Glutamatergic neuron (in vitro differentiated cells): ENCODE data around the gene CLIP2. TPM values are rescaled to one million over a fixed set of nuclear protein-coding genes. Genes with fewer than 3 reads are reported as not detected.
A peak's percentile ranks its signal among the peaks of the same experiment; 100 is the strongest.

Experiments
- DNase-seq: peaks from one replicate; pipeline ENCODE4 v3.0.0; 2022
- H3K27ac Mint-ChIP-seq: one replicate; pipeline ENCODE4 v1.8.0; 2020; ENCODE audit warnings: mild to moderate bottlenecking, mixed read lengths, inconsistent platforms; ENCODE audit not compliant: unreplicated experiment
- H3K27me3 Mint-ChIP-seq: one replicate; pipeline ENCODE4 v1.8.0; 2020; ENCODE audit warnings: mild to moderate bottlenecking, moderate library complexity, mixed read lengths, inconsistent platforms; ENCODE audit not compliant: unreplicated experiment
- H3K36me3 Mint-ChIP-seq: one replicate; pipeline ENCODE4 v1.8.0; 2020; ENCODE audit warnings: mild to moderate bottlenecking, mixed read lengths, inconsistent platforms; ENCODE audit not compliant: unreplicated experiment
- H3K4me1 Mint-ChIP-seq: one replicate; pipeline ENCODE4 v1.8.0; 2020; ENCODE audit warnings: mild to moderate bottlenecking, low read depth, mixed read lengths, inconsistent platforms; ENCODE audit not compliant: unreplicated experiment
- H3K4me3 Mint-ChIP-seq: one replicate; pipeline ENCODE4 v1.8.0; 2020; ENCODE audit warnings: mild to moderate bottlenecking, mixed read lengths, inconsistent platforms; ENCODE audit not compliant: unreplicated experiment
- H3K9me3 Mint-ChIP-seq: one replicate; pipeline ENCODE4 v1.8.0; 2020; ENCODE audit warnings: mild to moderate bottlenecking, moderate library complexity, mixed read lengths, inconsistent platforms; ENCODE audit not compliant: unreplicated experiment
- CTCF ChIP-seq: fragments of 200-600 bp; sonication (generic); IDR thresholded peaks from one replicate; pipeline ENCODE4 v1.5.0; 2021; ENCODE audit not compliant: partially characterized antibody, unreplicated experiment
- total RNA-seq: library from RNA; stranded (reverse); fragmentation: NEBNext Ultra II Directional; extraction: Animal tissue kit (Norgen Biotek cat#: 25700); gene quantifications from one replicate; pipeline ENCODE4 v1.2.1, GENCODE V29; 2021; ENCODE audit not compliant: unreplicated experiment

Gene CLIP2
- total RNA-seq, 1 donor from 2014 or later = 96.1 TPM

GRCh38 chr7:74356589-74357315 is 67.5 kb downstream of the CLIP2 start:
- H3K4me3 Mint-ChIP-seq = no peak overlapping the region
- DNase-seq = no peak
- no peaks in the 10 kb centered on the region for H3K36me3 Mint-ChIP-seq
- H3K27ac Mint-ChIP-seq = no peak overlapping the region
- TF ChIP-seq CTCF = no peak
- peaks cover 3% of the 10 kb centered on the region for H3K4me1 Mint-ChIP-seq
- peaks cover 3% of the 10 kb centered on the region for H3K9me3 Mint-ChIP-seq
- H3K27me3 Mint-ChIP-seq = peaks cover 2% of the 10 kb centered on the region

- TF ChIP-seq CTCF = no peak
- Mint-ChIP-seq H3K36me3 (no peaks in the 10 kb centered on the region), H3K4me1 (peaks cover 3% of the 10 kb centered on the region), H3K4me3 (no peak overlapping the region), H3K27ac (no peak overlapping the region), H3K9me3 (peaks cover 7% of the 10 kb centered on the region), H3K27me3 (peaks cover 4% of the 10 kb centered on the region)
- no peak for DNase-seq
These were observed 70.8 kb downstream of the CLIP2 start for GRCh38 chr7:74360008-74360407.

- no peak for TF ChIP-seq CTCF
- Mint-ChIP-seq H3K27me3 (peaks cover 4% of the 10 kb centered on the region), H3K4me3 (no peak overlapping the region), H3K27ac (no peak overlapping the region), H3K36me3 (no peaks in the 10 kb centered on the region), H3K9me3 (peaks cover 16% of the 10 kb centered on the region), H3K4me1 (peaks cover 6% of the 10 kb centered on the region)
- DNase-seq = no peak
These were observed 73.1 kb downstream of the CLIP2 start for GRCh38 chr7:74362266-74362665.

- TF ChIP-seq CTCF = peak; percentile 15
- Mint-ChIP-seq H3K4me1 (peaks cover 6% of the 10 kb centered on the region), H3K27me3 (peaks cover 4% of the 10 kb centered on the region), H3K4me3 (no peak overlapping the region), H3K9me3 (peaks cover 17% of the 10 kb centered on the region), H3K36me3 (no peaks in the 10 kb centered on the region), H3K27ac (no peak overlapping the region)
- DNase-seq = peak; percentile 30
These were observed 74.9 kb downstream of the CLIP2 start for GRCh38 chr7:74364061-74364460.

GRCh38 chr7:74365322-74366022 is 76.3 kb downstream of the CLIP2 start:
- H3K27me3 Mint-ChIP-seq = peaks cover 4% of the 10 kb centered on the region
- no peak for TF ChIP-seq CTCF
- peak overlapping the region; percentile 86 for H3K27ac Mint-ChIP-seq
- H3K9me3 Mint-ChIP-seq = peaks cover 17% of the 10 kb centered on the region
- peak overlapping the region; percentile 67 for H3K4me3 Mint-ChIP-seq
- H3K36me3 Mint-ChIP-seq = no peaks in the 10 kb centered on the region
- peaks cover 3% of the 10 kb centered on the region for H3K4me1 Mint-ChIP-seq
- DNase-seq = peak; percentile 91
